ENCODE results near the gene ITGB5. TPM values are rescaled to one million over a fixed set of nuclear protein-coding genes. Genes with fewer than 3 reads are reported as not detected.
A peak's percentile ranks its signal among the peaks of the same experiment; 100 is the strongest.
"Not testable (repeated sequence)": the region's sequence is repeated elsewhere in the genome, so short reads cannot be mapped to it uniquely, and the experiment has no call there.

Gene ITGB5
- total RNA-seq, 2 donors from 2014 or later = 73.5 to 88.7 TPM

DNA sequence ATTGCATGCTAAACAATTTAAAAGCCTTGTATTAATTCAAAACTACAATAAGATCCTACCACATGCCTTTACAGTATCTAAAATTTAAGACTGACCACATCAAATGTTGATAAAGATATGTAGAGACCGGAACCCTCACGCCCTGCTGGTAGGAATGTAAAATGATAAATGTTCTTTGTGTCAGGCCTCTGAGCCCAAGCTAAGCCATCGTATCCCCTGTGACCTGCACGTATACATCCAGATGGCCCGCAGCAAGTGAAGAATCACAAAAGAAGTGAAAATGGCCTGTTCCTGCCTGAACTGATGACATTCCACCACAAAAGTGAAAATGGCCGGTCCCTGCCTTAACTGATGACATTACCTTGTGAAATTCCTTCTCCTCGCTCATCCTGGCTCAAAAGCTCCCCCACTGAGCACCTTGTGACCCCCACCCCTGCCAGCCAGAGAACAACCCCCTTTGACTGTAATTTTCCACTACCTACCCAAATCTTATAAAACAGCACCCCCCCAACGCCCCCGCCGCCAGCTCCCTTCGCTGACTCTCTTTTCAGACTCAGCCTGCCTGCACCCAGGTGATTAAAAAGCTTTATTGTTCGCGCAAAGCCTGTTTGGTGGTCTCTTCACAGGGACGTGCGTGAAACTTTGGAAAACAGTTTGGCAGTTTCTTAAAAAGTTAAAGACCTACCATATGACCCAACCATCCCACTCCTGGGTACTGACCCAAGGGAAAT, 59.5 kb downstream of the ITGB5 start:
- H3K4me1 ChIP-seq, DNase-seq, ATAC-seq: not testable (repeated sequence)

DNA sequence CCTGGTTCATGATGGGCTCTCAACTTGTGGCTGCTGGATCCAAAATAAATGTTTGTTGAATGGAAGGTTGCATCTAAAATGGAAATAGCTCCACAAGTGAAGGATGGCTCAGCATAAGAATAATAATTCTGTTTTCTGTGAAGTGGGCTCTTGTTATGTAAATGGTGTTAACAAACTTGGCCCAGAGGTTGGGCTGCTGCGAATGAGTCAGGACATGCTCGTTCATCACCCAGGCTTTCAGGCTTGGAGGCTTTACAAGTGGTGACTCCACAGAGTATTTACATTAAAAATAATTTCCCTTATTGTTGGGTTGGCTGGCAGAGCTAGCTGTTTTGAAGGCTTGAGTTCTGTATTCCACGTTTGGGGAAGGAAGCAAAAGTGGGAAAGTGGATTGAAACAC, 60.5 kb downstream of the ITGB5 start:
- Histone ChIP-seq H3K9me3 (no peaks in the 10 kb centered on the region), H3K36me3 (replicated peaks in 1 of 2; ENCODE audit: insufficient read depth in 1 of 2, low read depth in 2 of 2) (no peaks in the 10 kb centered on the region), H3K4me3 (no peak overlapping the region), H3K4me1 (no peaks in the 10 kb centered on the region), H3K27ac (no peak overlapping the region), H3K27me3 (no peaks in the 10 kb centered on the region)
- ATAC-seq (no peak), DNase-seq (no peak)
- WGBS, 2 donors = 41 to 50% methylated on average over 3 of the region's 3 CpGs
- intact Hi-C loops (cut with DNase I) = no loop called here
- TF ChIP-seq, protein P1, sequence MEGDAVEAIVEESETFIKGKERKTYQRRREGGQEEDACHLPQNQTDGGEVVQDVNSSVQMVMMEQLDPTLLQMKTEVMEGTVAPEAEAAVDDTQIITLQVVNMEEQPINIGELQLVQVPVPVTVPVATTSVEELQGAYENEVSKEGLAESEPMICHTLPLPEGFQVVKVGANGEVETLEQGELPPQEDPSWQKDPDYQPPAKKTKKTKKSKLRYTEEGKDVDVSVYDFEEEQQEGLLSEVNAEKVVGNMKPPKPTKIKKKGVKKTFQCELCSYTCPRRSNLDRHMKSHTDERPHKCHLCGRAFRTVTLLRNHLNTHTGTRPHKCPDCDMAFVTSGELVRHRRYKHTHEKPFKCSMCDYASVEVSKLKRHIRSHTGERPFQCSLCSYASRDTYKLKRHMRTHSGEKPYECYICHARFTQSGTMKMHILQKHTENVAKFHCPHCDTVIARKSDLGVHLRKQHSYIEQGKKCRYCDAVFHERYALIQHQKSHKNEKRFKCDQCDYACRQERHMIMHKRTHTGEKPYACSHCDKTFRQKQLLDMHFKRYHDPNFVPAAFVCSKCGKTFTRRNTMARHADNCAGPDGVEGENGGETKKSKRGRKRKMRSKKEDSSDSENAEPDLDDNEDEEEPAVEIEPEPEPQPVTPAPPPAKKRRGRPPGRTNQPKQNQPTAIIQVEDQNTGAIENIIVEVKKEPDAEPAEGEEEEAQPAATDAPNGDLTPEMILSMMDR (IDR thresholded peaks at IDR 0.05) = no peak
- TF ChIP-seq POLR2A (IDR thresholded peaks at IDR 0.05) = no peak

More for the DNA sequence above, 59.5 kb downstream of the ITGB5 start:
- H3K36me3 ChIP-seq (replicated peaks in 1 of 2; ENCODE audit: insufficient read depth in 1 of 2, low read depth in 2 of 2); H3K27ac ChIP-seq; H3K27me3 ChIP-seq; intact Hi-C loops (cut with DNase I); H3K4me3 ChIP-seq; H3K9me3 ChIP-seq: not testable (repeated sequence)
- 87 to 94% methylated on average over 15 of the region's 15 CpGs for WGBS, 2 donors
- TF ChIP-seq, protein P1 (IDR thresholded peaks at IDR 0.05) = peak in 1 of 7 experiments; percentile 5

DNA sequence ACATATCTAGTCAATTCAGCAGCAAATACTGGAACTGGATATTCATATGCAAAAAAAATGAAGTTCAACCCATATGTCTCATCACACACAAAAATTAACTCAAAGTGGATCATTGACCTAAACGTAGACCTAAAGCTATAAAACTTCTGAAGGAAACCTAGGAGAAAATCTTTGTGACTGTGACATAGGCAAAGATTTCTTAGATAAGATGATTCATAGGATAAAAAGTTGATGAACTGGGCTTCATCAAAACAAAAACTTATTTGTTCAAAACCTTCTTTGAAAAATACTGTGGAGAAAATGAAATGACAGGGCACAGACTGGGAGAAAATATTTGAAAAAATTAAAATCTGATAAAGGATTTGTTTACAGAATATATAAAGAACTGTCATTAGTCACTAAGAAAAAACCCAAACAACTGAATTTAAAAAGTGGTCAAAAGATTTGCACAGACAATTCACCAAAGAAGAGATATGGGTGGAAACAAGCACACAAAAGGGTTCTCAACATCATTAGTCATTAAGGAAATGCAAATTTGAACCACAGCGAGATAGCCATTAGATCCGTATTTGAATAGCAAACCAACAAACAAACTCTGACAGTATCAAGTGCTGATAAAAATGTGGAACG, 62.8 kb downstream of the ITGB5 start:
- no peaks in the 10 kb centered on the region for H3K27me3 ChIP-seq
- H3K36me3 ChIP-seq (replicated peaks in 1 of 2; ENCODE audit: insufficient read depth in 1 of 2, low read depth in 2 of 2) = no peaks in the 10 kb centered on the region
- H3K4me3 ChIP-seq = no peak overlapping the region
- H3K9me3 ChIP-seq = no peaks in the 10 kb centered on the region
- ATAC-seq (no peak), DNase-seq (no peak)
- H3K4me1 ChIP-seq = no peaks in the 10 kb centered on the region
- WGBS, 2 donors = 91 to 92% methylated on average over 4 of the region's 4 CpGs
- TF ChIP-seq, protein P1 (IDR thresholded peaks at IDR 0.05) = no peak
- no peak for TF ChIP-seq POLR2A (IDR thresholded peaks at IDR 0.05)
- H3K27ac ChIP-seq = no peak overlapping the region
- intact Hi-C loops (cut with DNase I) = no loop called here

DNA sequence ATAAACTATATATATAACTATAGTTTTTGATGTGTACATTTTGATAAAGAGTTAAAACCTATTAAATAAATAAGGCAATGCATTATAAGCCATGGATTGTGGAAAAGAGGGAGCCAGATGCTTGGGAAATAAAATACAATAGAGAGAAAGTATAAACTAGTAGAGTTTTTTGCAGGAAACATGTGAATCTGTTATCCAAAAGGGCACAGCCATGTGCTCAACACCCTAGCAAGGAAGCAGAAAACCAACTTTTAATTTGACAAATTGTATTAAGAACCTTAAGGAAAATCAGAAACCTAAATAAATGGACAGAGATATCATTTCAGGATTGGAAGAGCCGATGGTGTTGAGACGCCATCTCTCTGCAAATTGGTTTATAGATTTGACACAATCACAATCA, 63.5 kb downstream of the ITGB5 start:
- TF ChIP-seq, protein P1 (IDR thresholded peaks at IDR 0.05) = no peak
- no peak for TF ChIP-seq POLR2A (IDR thresholded peaks at IDR 0.05)
- intact Hi-C loops (cut with DNase I) = no loop called here
- Histone ChIP-seq H3K27me3 (no peaks in the 10 kb centered on the region), H3K27ac (no peak overlapping the region), H3K36me3 (replicated peaks in 1 of 2; ENCODE audit: insufficient read depth in 1 of 2, low read depth in 2 of 2) (no peaks in the 10 kb centered on the region), H3K4me1 (no peaks in the 10 kb centered on the region), H3K9me3 (no peaks in the 10 kb centered on the region), H3K4me3 (no peak overlapping the region)
- WGBS, 2 donors = 69 to 98% methylated on average over 2 of the region's 2 CpGs
- ATAC-seq (no peak), DNase-seq (no peak)
